A673 (cell line): ENCODE measurements around the gene CTNNA2. TPM values are rescaled to one million over a fixed set of nuclear protein-coding genes. Genes with fewer than 3 reads are reported as not detected.
"Not testable (repeated sequence)": the region's sequence is repeated elsewhere in the genome, so short reads cannot be mapped to it uniquely, and the experiment has no call there.

Experiments
- BruUV-seq: library from RNA; stranded (reverse); fragments of 400-500 nt; replicated peaks from 2 replicates; lab custom pipeline; 2021; lab: Mats Ljungman, UMichigan
- CTCF ChIA-PET: fragments of 300-600 bp; sonication (Branson Sonifier 250); formaldehyde crosslinking; loops from one replicate; lab custom pipeline; 2022; ENCODE audit warnings: antibody characterized with exemption; lab: Charles Lee
- POLR2A ChIA-PET: fragments of 300-600 bp; sonication (Branson Sonifier 250); formaldehyde crosslinking; loops from one replicate; lab custom pipeline; 2022; ENCODE audit warnings: antibody characterized with exemption; ENCODE audit not compliant: low non-redundant PET; lab: Charles Lee
- DNase-seq: peaks from one replicate; pipeline ENCODE4 v3.0.0-alpha.2; 2015; ENCODE audit warnings: low spot score
- H3K27ac ChIP-seq: fragments of 200-600 bp; sonication (generic); 2 replicates; pipeline ENCODE4 v1.5.1; 2016; ENCODE audit warnings: mixed run types, low read depth, mild to moderate bottlenecking, mixed read lengths, antibody characterized with exemption, low read length; ENCODE audit not compliant: poor library complexity, severe bottlenecking
- H3K27me3 ChIP-seq: fragments of 200-600 bp; sonication (generic); replicated peaks from 2 replicates; pipeline ENCODE4 v1.6.1; 2017; ENCODE audit warnings: mixed run types, low read depth, mild to moderate bottlenecking, mixed read lengths, antibody characterized with exemption, low read length; ENCODE audit not compliant: insufficient read depth, poor library complexity
- H3K36me3 ChIP-seq: fragments of 200-600 bp; sonication (generic); 2 replicates; pipeline ENCODE4 v1.6.1; 2016; ENCODE audit warnings: mixed run types, mild to moderate bottlenecking, mixed read lengths, antibody characterized with exemption, low read length; ENCODE audit not compliant: insufficient read depth, poor library complexity, severe bottlenecking
- H3K4me1 ChIP-seq: fragments of 200-600 bp; sonication (generic); 2 replicates; pipeline ENCODE4 v1.6.1; 2017; ENCODE audit warnings: mixed run types, mild to moderate bottlenecking, mixed read lengths, antibody characterized with exemption, low read length; ENCODE audit not compliant: insufficient read depth, poor library complexity, severe bottlenecking
- H3K4me3 ChIP-seq: fragments of 200-600 bp; sonication (generic); 2 replicates; pipeline ENCODE4 v1.5.1; 2016; ENCODE audit warnings: low read depth, mixed run types, mild to moderate bottlenecking, mixed read lengths, low read length; ENCODE audit not compliant: poor library complexity, severe bottlenecking
- H3K9me3 ChIP-seq: fragments of 200-600 bp; sonication (generic); 2 replicates; pipeline ENCODE4 v1.6.1; 2016; ENCODE audit warnings: mixed run types, low read depth, mild to moderate bottlenecking, mixed read lengths, antibody characterized with exemption, low read length; ENCODE audit not compliant: poor library complexity, severe bottlenecking
- CTCF ChIP-seq: fragments of 300-800, 200-600 bp; sonication (generic); conservative IDR thresholded peaks from 2 replicates; pipeline ENCODE4 v1.5.1; 2017; ENCODE audit warnings: low read depth, mild to moderate bottlenecking, antibody characterized with exemption, low read length, moderate library complexity, mixed read lengths
- EZH2 ChIP-seq: fragments of 200-600 bp; sonication (generic); IDR thresholded peaks from 2 replicates; pipeline ENCODE4 v1.6.1; 2017; ENCODE audit warnings: borderline replicate concordance, low read depth, mild to moderate bottlenecking, mixed read lengths, antibody characterized with exemption, low read length; ENCODE audit not compliant: poor library complexity, severe bottlenecking
- intact Hi-C: fragments of 100-400 bp; cut with micrococcal nuclease; formaldehyde crosslinking; loops from one replicate; pipeline ENCODE4 v1.10.0; 2022; ENCODE audit not compliant: unreplicated experiment
- total RNA-seq: library from RNA; stranded (reverse); gene quantifications from 2 replicates; pipeline ENCODE4 v1.2.3, GENCODE V29; 2021

The CTNNA2 gene
- total RNA-seq, 1 experiment from 2014 or later, result not detected

GRCh38 chr2:80141007-80141726 is 628.3 kb downstream of the CTNNA2 start:
- CTCF ChIA-PET, result no interaction called here

DNA sequence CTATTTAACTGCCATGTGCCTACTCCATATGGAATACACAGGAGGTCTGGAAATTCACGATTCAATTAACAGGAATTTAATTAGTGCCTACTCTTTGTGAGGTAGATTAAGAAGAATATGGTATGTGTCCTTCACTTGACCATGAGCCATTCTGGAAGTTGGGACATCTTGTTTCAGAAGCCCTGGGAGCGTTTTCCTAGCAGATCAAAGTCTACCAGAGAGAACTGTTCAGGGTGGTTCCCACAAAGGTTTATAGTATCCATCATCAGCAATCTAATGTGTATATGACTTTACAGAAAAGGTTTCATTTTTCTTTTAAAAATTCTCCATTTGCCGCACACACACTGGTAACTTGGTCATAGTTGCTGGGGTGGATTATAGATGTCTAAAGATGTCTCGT is 632.6 kb downstream of the CTNNA2 start:
- Histone ChIP-seq H3K4me1 (no peaks in the 10 kb centered on the region), H3K27ac (no peak overlapping the region), H3K9me3 (no peaks in the 10 kb centered on the region), H3K4me3 (no peak overlapping the region), H3K27me3 (no peaks in the 10 kb centered on the region), H3K36me3 (no peaks in the 10 kb centered on the region)
- ChIA-PET POLR2A (no interaction called here), CTCF (no interaction called here)
- DNase-seq, result no peak
- intact Hi-C loops, result no loop called here
- TF ChIP-seq EZH2, result no peak
- TF ChIP-seq CTCF, result no peak
- BruUV-seq, result no TSS peak

More at GRCh38 chr2:80141007-80141726, 628.3 kb downstream of the CTNNA2 start:
- no peaks in the 10 kb centered on the region for H3K27me3 ChIP-seq
- H3K4me1 ChIP-seq, result no peaks in the 10 kb centered on the region
- BruUV-seq, result no TSS peak
- no peak overlapping the region for H3K4me3 ChIP-seq
- no peak for DNase-seq
- no peak overlapping the region for H3K27ac ChIP-seq
- POLR2A ChIA-PET, result no interaction called here
- TF ChIP-seq EZH2 (no peak), CTCF (no peak)
- intact Hi-C loops, result no loop called here
- no peaks in the 10 kb centered on the region for H3K36me3 ChIP-seq
- no peaks in the 10 kb centered on the region for H3K9me3 ChIP-seq

DNA sequence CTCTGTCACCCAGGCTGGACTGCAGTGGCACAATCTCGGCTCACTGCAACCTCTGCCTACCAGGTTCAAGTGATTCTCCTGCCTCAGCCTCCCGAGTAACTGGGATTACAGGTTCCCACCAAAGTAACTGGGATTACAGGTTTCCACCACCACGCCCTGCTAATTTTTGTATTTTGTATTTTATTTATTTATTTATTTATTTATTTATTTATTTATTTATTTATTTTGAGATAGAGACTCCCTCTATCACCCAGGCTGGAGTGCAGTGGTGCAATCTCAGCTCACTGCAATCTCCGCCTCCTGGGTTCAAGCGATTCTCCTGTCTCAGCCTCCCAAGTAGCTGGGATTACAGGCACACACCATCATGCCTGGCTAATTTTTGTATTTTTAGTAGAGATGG is 633.9 kb downstream of the CTNNA2 start:
- CTCF ChIA-PET, BruUV-seq, POLR2A ChIA-PET: not testable (repeated sequence)

DNA sequence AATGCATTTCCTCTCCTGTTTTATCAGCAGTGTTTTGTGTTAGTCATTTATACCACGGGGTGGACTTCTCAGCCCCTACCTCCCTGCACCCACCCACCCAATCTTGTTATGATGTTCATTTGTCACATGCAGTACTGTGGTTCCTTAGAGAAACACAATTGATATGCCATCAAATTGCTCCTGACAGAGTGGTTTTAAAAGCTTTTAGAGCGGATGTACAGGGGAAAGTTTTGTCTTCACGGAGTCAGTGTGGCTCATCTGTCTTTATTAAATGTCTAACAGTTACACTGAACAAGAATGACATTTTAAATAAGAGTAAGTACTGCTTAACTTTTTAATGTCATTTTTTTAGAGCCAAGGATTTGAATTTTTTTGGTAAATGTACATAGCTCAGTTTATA is 634.8 kb downstream of the CTNNA2 start:
- Histone ChIP-seq H3K27me3 (no peaks in the 10 kb centered on the region), H3K9me3 (no peaks in the 10 kb centered on the region), H3K4me3 (no peak overlapping the region), H3K36me3 (no peaks in the 10 kb centered on the region), H3K4me1 (no peaks in the 10 kb centered on the region), H3K27ac (no peak overlapping the region)
- BruUV-seq, result no TSS peak
- no peak for DNase-seq
- CTCF ChIA-PET, result interaction anchor here (0.7 kb wide), 1 partner anchor 1006 kb away, joined by 15 read pairs; no protein-coding TSS in a partner anchor
- intact Hi-C loops, result no loop called here
- POLR2A ChIA-PET, result no interaction called here
- no peak for TF ChIP-seq EZH2
- no peak for TF ChIP-seq CTCF

More for the DNA sequence above, 633.9 kb downstream of the CTNNA2 start:
- H3K27ac ChIP-seq, H3K27me3 ChIP-seq, H3K4me3 ChIP-seq, DNase-seq, H3K36me3 ChIP-seq, H3K4me1 ChIP-seq, intact Hi-C loops, H3K9me3 ChIP-seq: not testable (repeated sequence)
